GM15510 (cell line): ENCODE results near the gene ZBTB46.

Source experiments
- POLR2A ChIP-seq: IDR thresholded peaks from 3 replicates; pipeline ENCODE4 v1.6.1; 2011; ENCODE audit warnings: borderline replicate concordance; ENCODE audit not compliant: insufficient read length; ENCODE audit errors: extremely low read depth

The ZBTB46 gene

GRCh38 chr20:63831646-63831992 lies 555 bp upstream of the ZBTB46 start:
- no peak for TF ChIP-seq POLR2A

- no peak for TF ChIP-seq POLR2A
Observed at GRCh38 chr20:63829945-63830835, 874 bp downstream of the ZBTB46 start.

GRCh38 chr20:63829603-63829944 lies 1.5 kb downstream of the ZBTB46 start:
- TF ChIP-seq POLR2A, result no peak

GRCh38 chr20:63828951-63829350 lies 2.1 kb downstream of the ZBTB46 start:
- no peak for TF ChIP-seq POLR2A

GRCh38 chr20:63828545-63828944 lies 2.5 kb downstream of the ZBTB46 start:
- TF ChIP-seq POLR2A, result no peak

GRCh38 chr20:63828124-63828523 lies 2.9 kb downstream of the ZBTB46 start:
- no peak for TF ChIP-seq POLR2A

- no peak for TF ChIP-seq POLR2A
Observed at GRCh38 chr20:63826753-63827152, 4.3 kb downstream of the ZBTB46 start.

GRCh38 chr20:63825331-63826118 lies 5.5 kb downstream of the ZBTB46 start:
- no peak for TF ChIP-seq POLR2A

GRCh38 chr20:63823691-63824311 lies 7.3 kb downstream of the ZBTB46 start:
- TF ChIP-seq POLR2A, result no peak

- TF ChIP-seq POLR2A, result no peak
Observed at GRCh38 chr20:63822276-63822696, 8.8 kb downstream of the ZBTB46 start.

GRCh38 chr20:63821811-63822210 lies 9.3 kb downstream of the ZBTB46 start:
- no peak for TF ChIP-seq POLR2A

- no peak for TF ChIP-seq POLR2A
Observed at GRCh38 chr20:63819224-63819921, 11.7 kb downstream of the ZBTB46 start.

GRCh38 chr20:63815615-63816253 lies 15.3 kb downstream of the ZBTB46 start:
- TF ChIP-seq POLR2A, result no peak

- TF ChIP-seq POLR2A, result no peak
Observed at GRCh38 chr20:63814891-63815614, 16.0 kb downstream of the ZBTB46 start.
